ENCODE results near the gene GTF2F2. TPM values are rescaled to one million over a fixed set of nuclear protein-coding genes. Genes with fewer than 3 reads are reported as not detected.

Gene GTF2F2
- total RNA-seq, 6 experiments from 2014 or later = 4.0 to 10.3 (median 6.0) TPM

DNA sequence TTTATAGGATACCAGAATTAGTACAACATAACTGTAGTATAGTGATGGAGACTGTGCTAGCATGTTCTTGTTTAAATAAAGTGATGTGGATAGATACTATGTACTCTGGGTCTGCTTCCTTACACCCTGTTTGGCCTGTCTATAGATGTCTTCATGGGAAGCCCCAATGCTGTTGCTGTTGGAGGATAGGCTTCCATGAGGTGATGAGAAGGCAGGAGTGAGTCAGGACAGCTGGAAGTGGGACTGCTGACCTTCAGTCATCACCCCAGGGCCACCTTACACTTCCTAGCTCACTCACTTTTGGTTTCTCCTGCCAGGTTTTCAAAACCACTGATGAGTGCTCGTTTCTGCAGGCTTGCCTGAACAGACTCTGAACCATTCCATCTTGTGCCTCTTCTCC, 76.3 kb downstream of the GTF2F2 start:
- no peaks in the 10 kb centered on the region for H3K27me3 ChIP-seq
- ATAC-seq (peak in 1 of 4 donors; percentile 36), DNase-seq (no peak)
- 29% methylated on average over 1 of the region's 1 CpG for WGBS (ENCODE audit: insufficient coverage, low coverage, low lambda C conversion rate, missing lambda C conversion rate)
- no peak overlapping the region for H3K4me3 ChIP-seq
- no peaks in the 10 kb centered on the region for H3K36me3 ChIP-seq
- no peaks in the 10 kb centered on the region for H3K9me3 ChIP-seq
- TF ChIP-seq CTCF (IDR thresholded peaks at IDR 0.05) (no peak), POLR2A (IDR thresholded peaks at IDR 0.05) (no peak)
- no peak overlapping the region for H3K27ac ChIP-seq
- peaks cover 0 to 13% (median 2%) of the 10 kb centered on the region in 4 donors for H3K4me1 ChIP-seq
- intact Hi-C loops (cut with DNase I) = no loop called here

- intact Hi-C loops (cut with DNase I) = no loop called here
- H3K9me3 ChIP-seq = no peaks in the 10 kb centered on the region
- no peak overlapping the region for H3K27ac ChIP-seq
- peak in 2 of 4 donors; percentile 21 to 31 for ATAC-seq
- no peak overlapping the region for H3K4me3 ChIP-seq
- H3K36me3 ChIP-seq = no peaks in the 10 kb centered on the region
- no peak for TF ChIP-seq POLR2A (IDR thresholded peaks at IDR 0.05)
- no peak for TF ChIP-seq CTCF (IDR thresholded peaks at IDR 0.05)
- no peaks in the 10 kb centered on the region for H3K27me3 ChIP-seq
- DNase-seq = no peak
- H3K4me1 ChIP-seq = peaks cover 0 to 13% (median 2%) of the 10 kb centered on the region in 4 donors
- WGBS (ENCODE audit: insufficient coverage, low coverage, low lambda C conversion rate, missing lambda C conversion rate) = 74% methylated on average over 2 of the region's 2 CpGs
These were observed 77.7 kb downstream of the GTF2F2 start for GRCh38 chr13:45198041-45198440.

DNA sequence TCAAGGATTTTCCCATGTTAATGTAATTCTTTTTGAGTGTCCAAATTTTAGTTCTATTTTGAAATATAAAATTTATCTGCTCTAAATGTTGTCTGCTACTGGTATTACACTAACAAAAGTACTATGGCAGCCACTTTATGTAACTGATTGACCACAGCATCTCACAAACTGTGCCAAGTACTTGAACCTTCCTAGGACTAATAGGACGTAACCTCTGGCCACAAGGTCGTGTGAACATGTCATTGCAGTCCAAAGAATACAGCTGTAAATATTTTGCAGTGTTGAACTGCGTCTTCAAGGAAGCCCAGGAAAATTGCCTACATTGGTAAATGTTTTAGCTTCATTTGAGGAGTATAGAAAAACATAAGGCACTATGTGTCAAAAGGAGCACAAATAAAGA, 78.6 kb downstream of the GTF2F2 start:
- 30% methylated on average over 3 of the region's 3 CpGs for WGBS (ENCODE audit: insufficient coverage, low coverage, low lambda C conversion rate, missing lambda C conversion rate)
- intact Hi-C loops (cut with DNase I) = no loop called here
- H3K4me3 ChIP-seq = no peak overlapping the region
- no peaks in the 10 kb centered on the region for H3K9me3 ChIP-seq
- no peaks in the 10 kb centered on the region for H3K27me3 ChIP-seq
- ATAC-seq (peak in 2 of 4 donors; percentile 32 to 34), DNase-seq (no peak)
- H3K27ac ChIP-seq = no peak overlapping the region
- peaks cover 0 to 13% (median 2%) of the 10 kb centered on the region in 4 donors for H3K4me1 ChIP-seq
- TF ChIP-seq POLR2A (IDR thresholded peaks at IDR 0.05) (no peak), CTCF (IDR thresholded peaks at IDR 0.05) (no peak)
- H3K36me3 ChIP-seq = no peaks in the 10 kb centered on the region

- no peak for DNase-seq
- Histone ChIP-seq H3K27ac (no peak overlapping the region), H3K27me3 (no peaks in the 10 kb centered on the region), H3K9me3 (no peaks in the 10 kb centered on the region), H3K4me1 (peaks cover 0 to 13% (median 2%) of the 10 kb centered on the region in 4 donors), H3K36me3 (no peaks in the 10 kb centered on the region), H3K4me3 (no peak overlapping the region)
- 82% methylated on average over 4 of the region's 4 CpGs for WGBS (ENCODE audit: insufficient coverage, low coverage, low lambda C conversion rate, missing lambda C conversion rate)
- intact Hi-C loops (cut with DNase I) = no loop called here
- no peak for TF ChIP-seq CTCF (IDR thresholded peaks at IDR 0.05)
- no peak for TF ChIP-seq POLR2A (IDR thresholded peaks at IDR 0.05)
- ATAC-seq = no peak
These were observed 79.4 kb downstream of the GTF2F2 start for GRCh38 chr13:45199711-45200110.
